Astrocyte (in vitro differentiated cells and primary cell): Measurements from ENCODE around the gene LRRFIP1. TPM values are rescaled to one million over a fixed set of nuclear protein-coding genes. Genes with fewer than 3 reads are reported as not detected.

ENCODE experiments used
- DNase-seq: peaks from one replicate; pipeline ENCODE4 v3.0.0-alpha.2; 2010; ENCODE audit warnings: low read depth
- FAIRE-seq: peaks from 2 replicates; lab custom pipeline; 2011; peaks lifted over from hg19 to GRCh38; lab: Jason Lieb, UNC
- H2AFZ ChIP-seq: 2 replicates; pipeline ENCODE4 v1.6.0; 2012; ENCODE audit warnings: low read depth, low read length, inconsistent platforms
- H3K27ac ChIP-seq: 2 replicates; pipeline ENCODE4 v1.5.1; 2011; ENCODE audit warnings: low read depth, low read length, inconsistent platforms
- H3K27me3 ChIP-seq: 2 replicates; pipeline ENCODE4 v1.6.0; 2011; ENCODE audit warnings: low read length, inconsistent platforms; ENCODE audit not compliant: insufficient read depth
- H3K36me3 ChIP-seq: 2 replicates; pipeline ENCODE4 v1.5.1; 2011; ENCODE audit warnings: low read length, inconsistent platforms; ENCODE audit not compliant: insufficient read depth
- H3K4me1 ChIP-seq: 2 replicates; pipeline ENCODE4 v1.5.1; 2011; ENCODE audit warnings: low read length, inconsistent platforms; ENCODE audit not compliant: insufficient read depth
- H3K4me2 ChIP-seq: 2 replicates; pipeline ENCODE4 v1.6.0; 2012; ENCODE audit warnings: low read length, inconsistent platforms
- H3K4me3 ChIP-seq: 2 replicates; pipeline ENCODE4 v1.5.1; 2011; ENCODE audit warnings: low read depth, mild to moderate bottlenecking, low read length, inconsistent platforms; ENCODE audit not compliant: insufficient read depth
- H3K79me2 ChIP-seq: 2 replicates; pipeline ENCODE4 v1.6.0; 2012; ENCODE audit warnings: mild to moderate bottlenecking, low read length, inconsistent platforms; ENCODE audit not compliant: insufficient read depth
- H3K9ac ChIP-seq: 2 replicates; pipeline ENCODE4 v1.6.0; 2012; ENCODE audit warnings: mild to moderate bottlenecking, low read length, inconsistent platforms
- H3K9me3 ChIP-seq: 2 replicates; pipeline ENCODE4 v1.5.1; 2012; ENCODE audit warnings: low read depth, mild to moderate bottlenecking, low read length, inconsistent platforms; ENCODE audit not compliant: insufficient read depth
- H4K20me1 ChIP-seq: 2 replicates; pipeline ENCODE4 v1.6.0; 2012; ENCODE audit warnings: low read length, inconsistent platforms; ENCODE audit not compliant: insufficient read depth
- H3K27ac Mint-ChIP-seq: one replicate; pipeline ENCODE4 v1.8.0; 2021; ENCODE audit warnings: mild to moderate bottlenecking, mixed read lengths; ENCODE audit not compliant: unreplicated experiment
- H3K27me3 Mint-ChIP-seq: one replicate; pipeline ENCODE4 v1.8.0; 2021; ENCODE audit warnings: low read depth, mixed read lengths; ENCODE audit not compliant: unreplicated experiment
- H3K36me3 Mint-ChIP-seq: one replicate; pipeline ENCODE4 v1.8.0; 2021; ENCODE audit warnings: low read depth, mixed read lengths; ENCODE audit not compliant: unreplicated experiment
- H3K4me1 Mint-ChIP-seq: one replicate; pipeline ENCODE4 v1.8.0; 2021; ENCODE audit warnings: low read depth, mixed read lengths; ENCODE audit not compliant: unreplicated experiment
- H3K4me3 Mint-ChIP-seq: one replicate; pipeline ENCODE4 v1.8.0; 2021; ENCODE audit warnings: mild to moderate bottlenecking, moderate library complexity, mixed read lengths; ENCODE audit not compliant: unreplicated experiment
- H3K9me3 Mint-ChIP-seq: one replicate; pipeline ENCODE4 v1.8.0; 2021; ENCODE audit warnings: mild to moderate bottlenecking, mixed read lengths; ENCODE audit not compliant: unreplicated experiment
- CTCF ChIP-seq: IDR thresholded peaks from 2 replicates; pipeline ENCODE4 v1.5.1; 2011; ENCODE audit warnings: low read depth, mild to moderate bottlenecking, inconsistent platforms, low read length, moderate library complexity; ENCODE audit not compliant: insufficient read depth
- EZH2 ChIP-seq: IDR thresholded peaks from 2 replicates; pipeline ENCODE4 v1.6.1; 2012; ENCODE audit warnings: mild to moderate bottlenecking, low read length, inconsistent platforms; ENCODE audit not compliant: insufficient read depth
- total RNA-seq: library from RNA; stranded (reverse); gene quantifications from 2 replicates; pipeline ENCODE4 v1.2.1, GENCODE V29; 2021

LRRFIP1 gene
- total RNA-seq, 1 donor from 2014 or later, result 83.3 TPM

- Mint-ChIP-seq H3K36me3 (peaks cover 21% of the 10 kb centered on the region), H3K4me3 (no peak overlapping the region), H3K9me3 (no peaks in the 10 kb centered on the region), H3K27ac (no peak overlapping the region), H3K27me3 (no peaks in the 10 kb centered on the region), H3K4me1 (peaks cover 10% of the 10 kb centered on the region)
- no peak overlapping the region for H3K9ac ChIP-seq
- H3K4me1 ChIP-seq, result peaks cover 19% of the 10 kb centered on the region
- no peaks in the 10 kb centered on the region for H3K27me3 ChIP-seq
- DNase-seq (no peak), FAIRE-seq (no peak)
- H4K20me1 ChIP-seq, result no peaks in the 10 kb centered on the region
- H3K9me3 ChIP-seq, result no peaks in the 10 kb centered on the region
- H2AFZ ChIP-seq, result no peak overlapping the region
- H3K36me3 ChIP-seq, result no peaks in the 10 kb centered on the region
- H3K4me3 ChIP-seq, result no peak overlapping the region
- H3K79me2 ChIP-seq, result peaks cover 4% of the 10 kb centered on the region
- no peak overlapping the region for H3K4me2 ChIP-seq
- TF ChIP-seq CTCF (no peak), EZH2 (no peak)
- no peak overlapping the region for H3K27ac ChIP-seq
Measured at GRCh38 chr2:237682151-237682550, 54.8 kb downstream of the LRRFIP1 start.

GRCh38 chr2:237682856-237683670 lies 55.7 kb downstream of the LRRFIP1 start:
- Mint-ChIP-seq H3K27ac (no peak overlapping the region), H3K27me3 (no peaks in the 10 kb centered on the region), H3K4me1 (peaks cover 13% of the 10 kb centered on the region), H3K36me3 (peaks cover 25% of the 10 kb centered on the region), H3K4me3 (no peak overlapping the region), H3K9me3 (no peaks in the 10 kb centered on the region)
- Histone ChIP-seq H3K9me3 (no peaks in the 10 kb centered on the region), H3K27ac (no peak overlapping the region), H3K9ac (no peak overlapping the region), H3K27me3 (no peaks in the 10 kb centered on the region), H2AFZ (no peak overlapping the region), H3K36me3 (no peaks in the 10 kb centered on the region), H3K4me3 (no peak overlapping the region), H3K4me2 (no peak overlapping the region), H4K20me1 (no peaks in the 10 kb centered on the region), H3K79me2 (peaks cover 4% of the 10 kb centered on the region), H3K4me1 (peaks cover 18% of the 10 kb centered on the region)
- FAIRE-seq (no peak), DNase-seq (no peak)
- TF ChIP-seq CTCF (no peak), EZH2 (no peak)

GRCh38 chr2:237685408-237685807 lies 58.0 kb downstream of the LRRFIP1 start:
- H2AFZ ChIP-seq, result no peak overlapping the region
- H3K36me3 Mint-ChIP-seq, result peaks cover 25% of the 10 kb centered on the region
- H3K27ac Mint-ChIP-seq, result no peak overlapping the region
- no peaks in the 10 kb centered on the region for H3K9me3 Mint-ChIP-seq
- no peak overlapping the region for H3K4me3 ChIP-seq
- H3K9ac ChIP-seq, result no peak overlapping the region
- no peaks in the 10 kb centered on the region for H3K27me3 Mint-ChIP-seq
- FAIRE-seq (no peak), DNase-seq (no peak)
- H3K27ac ChIP-seq, result no peak overlapping the region
- H3K9me3 ChIP-seq, result no peaks in the 10 kb centered on the region
- no peak overlapping the region for H3K4me2 ChIP-seq
- H3K4me3 Mint-ChIP-seq, result no peak overlapping the region
- no peaks in the 10 kb centered on the region for H3K79me2 ChIP-seq
- TF ChIP-seq CTCF (peak; percentile 19), EZH2 (no peak)
- peaks cover 24% of the 10 kb centered on the region for H3K4me1 ChIP-seq
- H3K4me1 Mint-ChIP-seq, result peaks cover 7% of the 10 kb centered on the region
- H4K20me1 ChIP-seq, result no peaks in the 10 kb centered on the region
- no peaks in the 10 kb centered on the region for H3K27me3 ChIP-seq
- no peaks in the 10 kb centered on the region for H3K36me3 ChIP-seq
